ENCODE measurements around the gene MAOB. TPM values are rescaled to one million over a fixed set of nuclear protein-coding genes. Genes with fewer than 3 reads are reported as not detected.

Gene MAOB
- total RNA-seq, 1 experiment from 2014 or later, result 1.1 TPM

- Histone ChIP-seq H2AK5ac (ENCODE audit: insufficient read length, low read length) (no peak overlapping the region), H3K27ac (ENCODE audit: insufficient read length, low read depth, low read length) (no peak overlapping the region), H2AFZ (ENCODE audit: low read length) (no peak overlapping the region), H3K56ac (ENCODE audit: insufficient read length, low read depth, low read length) (no peak overlapping the region), H4K5ac (ENCODE audit: insufficient read length, low read depth, low read length) (no peak overlapping the region), H3K4ac (ENCODE audit: low read depth, low read length) (no peak overlapping the region), H2BK5ac (ENCODE audit: insufficient read length, low read length) (no peak overlapping the region), H3K23ac (ENCODE audit: insufficient read length, low read depth, low read length) (no peak overlapping the region), H2BK15ac (ENCODE audit: low read depth, low read length) (no peak overlapping the region), H3T11ph (ENCODE audit: low read length) (no peak overlapping the region), H3K79me1 (ENCODE audit: insufficient read depth, low read depth, low read length, poor library complexity, severe bottlenecking) (no peaks in the 10 kb centered on the region), H3K23me2 (ENCODE audit: insufficient read length, low read depth, low read length, poor library complexity, severe bottlenecking) (no peaks in the 10 kb centered on the region), H2BK20ac (ENCODE audit: low read depth, low read length, poor library complexity, severe bottlenecking) (no peak overlapping the region), H2BK120ac (ENCODE audit: low read depth, low read length, poor library complexity, severe bottlenecking) (no peak overlapping the region), H3K14ac (ENCODE audit: insufficient read depth, low read length) (no peak overlapping the region), H3K4me2 (ENCODE audit: insufficient read depth, insufficient read length, low read length) (no peak overlapping the region), H3K79me2 (ENCODE audit: insufficient read depth, low read length) (no peaks in the 10 kb centered on the region), H4K8ac (replicated peaks; ENCODE audit: insufficient read length, low read depth, low read length) (no peak overlapping the region), H3K9ac (ENCODE audit: extremely low read depth, insufficient read length, low read length) (no peak overlapping the region), H3K18ac (ENCODE audit: insufficient read length, low read depth, low read length) (no peak overlapping the region), H3K4me1 (ENCODE audit: insufficient read depth, low read length) (no peaks in the 10 kb centered on the region), H4K20me1 (ENCODE audit: control insufficient read depth, insufficient read depth, insufficient read length) (no peaks in the 10 kb centered on the region), H2BK12ac (ENCODE audit: insufficient read length, low read depth, low read length) (no peak overlapping the region), H3K27me3 (ENCODE audit: insufficient read depth, low read length) (no peaks in the 10 kb centered on the region), H4K91ac (ENCODE audit: insufficient read length, low read depth, low read length) (no peak overlapping the region), H3K9me3 (ENCODE audit: control insufficient read depth, low read depth, low read length) (peaks cover 23% of the 10 kb centered on the region)
- no peak for TF ChIP-seq CTCF (conservative IDR thresholded peaks at IDR 0.05)
- Mint-ChIP-seq H3K9me3 (peaks cover 34 to 39% of the 10 kb centered on the region in 2 experiments), H3K4me1 (no peaks in the 10 kb centered on the region), H3K27me3 (ENCODE audit: low read depth) (no peaks in the 10 kb centered on the region), H3K27ac (no peak overlapping the region), H3K36me3 (ENCODE audit: insufficient read depth in 1 of 3, low read depth in 3 of 3) (no peaks in the 10 kb centered on the region; a peak in 2 of 7 replicates), H3K4me3 (no peak overlapping the region)
- WGBS (ENCODE audit: extremely low coverage, insufficient read length, low lambda C conversion rate), result no CpG with 5 or more reads among the region's 4 CpGs
- DNase-seq, result no peak
Observed at GRCh38 chrX:43861750-43862149, 20.5 kb downstream of the MAOB start.
